ENCODE data around the gene SMAD1. TPM values are rescaled to one million over a fixed set of nuclear protein-coding genes. Genes with fewer than 3 reads are reported as not detected.

The SMAD1 gene
- total RNA-seq, 1 experiment from 2014 or later, result 27.9 TPM

- ChIA-PET POLR2A (interaction anchor here (0.6 to 0.7 kb wide), 3 partner anchors 9 to 370 kb away, joined by 3 read pairs; no protein-coding TSS in a partner anchor), CTCF (interaction anchor here (0.6 to 0.7 kb wide), 2 partner anchors 14 to 384 kb away, joined by 3 read pairs; no protein-coding TSS in a partner anchor)
- DNase-seq (ENCODE audit: unreplicated experiment), result peak; percentile 35
- H3K36me3 Mint-ChIP-seq (ENCODE audit: insufficient read depth, unreplicated experiment), result peaks cover 7% of the 10 kb centered on the region
- H3K4me3 Mint-ChIP-seq (ENCODE audit: unreplicated experiment), result no peak overlapping the region
- no peaks in the 10 kb centered on the region for H3K27me3 Mint-ChIP-seq (ENCODE audit: insufficient read depth, unreplicated experiment)
- H3K27ac Mint-ChIP-seq (ENCODE audit: low read depth, unreplicated experiment), result no peak overlapping the region
- TF ChIP-seq CTCF (IDR thresholded peaks at IDR 0.05; ENCODE audit: unreplicated experiment), result no peak
- peaks cover 19% of the 10 kb centered on the region for H3K9me3 Mint-ChIP-seq (ENCODE audit: unreplicated experiment)
- intact Hi-C loops (cut with micrococcal nuclease), result no loop called here
- H3K4me1 Mint-ChIP-seq (ENCODE audit: insufficient read depth, unreplicated experiment), result peaks cover 11% of the 10 kb centered on the region
- BruUV-seq (replicated peaks), result no TSS peak
Observed at GRCh38 chr4:145511913-145512522, 30.4 kb downstream of the SMAD1 start.

- POLR2A ChIA-PET, result interaction anchor here (0.9 to 1.2 kb wide), 2 partner anchors 19 to 31 kb away, joined by 3 to 6 read pairs; partner anchors contain the start of gene SMAD1
- BruUV-seq (replicated peaks), result no TSS peak
- H3K36me3 Mint-ChIP-seq (ENCODE audit: insufficient read depth, unreplicated experiment), result peaks cover 7% of the 10 kb centered on the region
- peaks cover 2% of the 10 kb centered on the region for H3K4me1 Mint-ChIP-seq (ENCODE audit: insufficient read depth, unreplicated experiment)
- no peaks in the 10 kb centered on the region for H3K27me3 Mint-ChIP-seq (ENCODE audit: insufficient read depth, unreplicated experiment)
- no peak overlapping the region for H3K27ac Mint-ChIP-seq (ENCODE audit: low read depth, unreplicated experiment)
- TF ChIP-seq CTCF (IDR thresholded peaks at IDR 0.05; ENCODE audit: unreplicated experiment), result no peak
- CTCF ChIA-PET, result interaction anchor here (1.0 to 1.4 kb wide), 2 partner anchors 29 to 44 kb away, joined by 3 read pairs; no protein-coding TSS in a partner anchor
- DNase-seq (ENCODE audit: unreplicated experiment), result no peak
- intact Hi-C loops (cut with micrococcal nuclease), result no loop called here
- no peak overlapping the region for H3K4me3 Mint-ChIP-seq (ENCODE audit: unreplicated experiment)
- H3K9me3 Mint-ChIP-seq (ENCODE audit: unreplicated experiment), result peaks cover 19% of the 10 kb centered on the region
Observed at GRCh38 chr4:145513020-145513621, 31.5 kb downstream of the SMAD1 start.

GRCh38 chr4:145520172-145520571 lies 38.5 kb downstream of the SMAD1 start:
- POLR2A ChIA-PET, result no interaction called here
- BruUV-seq (replicated peaks), result no TSS peak
- DNase-seq (ENCODE audit: unreplicated experiment), result no peak
- intact Hi-C loops (cut with micrococcal nuclease), result no loop called here
- Mint-ChIP-seq H3K9me3 (ENCODE audit: unreplicated experiment) (no peaks in the 10 kb centered on the region), H3K4me3 (ENCODE audit: unreplicated experiment) (no peak overlapping the region), H3K27me3 (ENCODE audit: insufficient read depth, unreplicated experiment) (no peaks in the 10 kb centered on the region), H3K4me1 (ENCODE audit: insufficient read depth, unreplicated experiment) (peaks cover 5% of the 10 kb centered on the region), H3K36me3 (ENCODE audit: insufficient read depth, unreplicated experiment) (peaks cover 6% of the 10 kb centered on the region), H3K27ac (ENCODE audit: low read depth, unreplicated experiment) (no peak overlapping the region)
- CTCF ChIA-PET, result interaction anchor here (1.0 kb wide), 1 partner anchor 37 kb away, joined by 3 read pairs; no protein-coding TSS in a partner anchor
- TF ChIP-seq CTCF (IDR thresholded peaks at IDR 0.05; ENCODE audit: unreplicated experiment), result no peak

GRCh38 chr4:145521282-145521681 lies 39.6 kb downstream of the SMAD1 start:
- ChIA-PET CTCF (no interaction called here), POLR2A (interaction anchor here (0.7 kb wide), 2 partner anchors 9 to 17 kb away, joined by 3 read pairs; no protein-coding TSS in a partner anchor)
- no peak overlapping the region for H3K27ac Mint-ChIP-seq (ENCODE audit: low read depth, unreplicated experiment)
- intact Hi-C loops (cut with micrococcal nuclease), result no loop called here
- no peak for DNase-seq (ENCODE audit: unreplicated experiment)
- peaks cover 6% of the 10 kb centered on the region for H3K36me3 Mint-ChIP-seq (ENCODE audit: insufficient read depth, unreplicated experiment)
- no peaks in the 10 kb centered on the region for H3K9me3 Mint-ChIP-seq (ENCODE audit: unreplicated experiment)
- no peak overlapping the region for H3K4me3 Mint-ChIP-seq (ENCODE audit: unreplicated experiment)
- no TSS peak for BruUV-seq (replicated peaks)
- no peak for TF ChIP-seq CTCF (IDR thresholded peaks at IDR 0.05; ENCODE audit: unreplicated experiment)
- H3K4me1 Mint-ChIP-seq (ENCODE audit: insufficient read depth, unreplicated experiment), result peaks cover 5% of the 10 kb centered on the region
- no peaks in the 10 kb centered on the region for H3K27me3 Mint-ChIP-seq (ENCODE audit: insufficient read depth, unreplicated experiment)
